Natural killer cell treated with Interleukin-12 subunit alpha and Interleukin-12 subunit beta and Interleukin-15 and Interleukin-18, amount 100 ng/mL, for 72 hours (primary cell): ENCODE data around the gene PLAC1. TPM values are rescaled to one million over a fixed set of nuclear protein-coding genes. Genes with fewer than 3 reads are reported as not detected.

Experiments
- ATAC-seq, 2 donors: fragments of 150-1000 bp; cut with Tn5 transposase in 1 of 2; sonication (Bioruptor Pico), chemical (Tn5 transposase) in 1 of 2; 2 replicates each; pipeline ENCODE4 v1.10.0; 2021
- DNase-seq: peaks from one replicate; pipeline ENCODE4 v3.0.0; 2022; ENCODE audit warnings: low spot score
- H3K27ac Mint-ChIP-seq, 2 donors: 1 replicate in 1 of 2; 2 replicates in 1 of 2; pipeline ENCODE4 v1.8.0; 2022; ENCODE audit warnings: mixed read lengths in 2 of 2, mild to moderate bottlenecking in 1 of 2, moderate library complexity in 1 of 2
- H3K27me3 Mint-ChIP-seq, 2 donors: 1 replicate in 1 of 2; 2 replicates in 1 of 2; pipeline ENCODE4 v1.8.0; 2022; ENCODE audit warnings: mixed read lengths in 2 of 2
- H3K36me3 Mint-ChIP-seq: one replicate; pipeline ENCODE4 v1.8.0; 2022; ENCODE audit warnings: mixed read lengths
- H3K4me1 Mint-ChIP-seq, 2 donors: 1 replicate in 1 of 2; 2 replicates in 1 of 2; pipeline ENCODE4 v1.8.0; 2022; ENCODE audit warnings: low read depth in 2 of 2, mixed read lengths in 2 of 2, mild to moderate bottlenecking in 1 of 2
- H3K4me3 Mint-ChIP-seq: one replicate; pipeline ENCODE4 v1.8.0; 2022; ENCODE audit warnings: mixed read lengths
- H3K9me3 Mint-ChIP-seq: 2 replicates; pipeline ENCODE4 v1.8.0; 2022; ENCODE audit warnings: mixed read lengths
- total RNA-seq, 2 donors: library from RNA; stranded (reverse); gene quantifications; one replicate each; pipeline ENCODE4 v1.2.3, GENCODE V29; 2022

The PLAC1 gene
- total RNA-seq, 2 donors from 2014 or later, result not detected

DNA sequence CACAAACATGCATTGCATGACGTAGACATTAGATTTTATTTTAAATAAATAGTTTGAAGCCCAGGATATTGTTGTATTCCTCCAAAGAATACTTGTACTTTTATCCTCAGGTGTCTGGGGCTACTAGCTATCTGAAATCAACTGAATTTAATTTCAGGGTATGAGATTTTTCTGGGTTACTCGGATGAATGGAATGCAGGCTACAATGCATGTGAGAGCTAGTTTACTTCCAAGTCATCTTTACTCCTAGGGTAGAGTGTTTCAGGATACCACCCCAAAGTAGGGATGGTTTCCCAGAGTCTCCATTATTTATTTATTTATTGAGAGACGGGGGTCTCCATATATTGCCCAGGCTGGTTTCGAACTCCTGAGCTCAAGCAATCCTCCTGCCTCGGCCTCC is 131.9 kb downstream of the PLAC1 start:
- no peak for ATAC-seq
- Mint-ChIP-seq H3K36me3 (no peaks in the 10 kb centered on the region), H3K27me3 (no peaks in the 10 kb centered on the region), H3K9me3 (no peaks in the 10 kb centered on the region), H3K4me1 (peaks cover 6 to 8% of the 10 kb centered on the region in 2 donors), H3K4me3 (no peak overlapping the region), H3K27ac (no peak overlapping the region)
- no peak for DNase-seq

DNA sequence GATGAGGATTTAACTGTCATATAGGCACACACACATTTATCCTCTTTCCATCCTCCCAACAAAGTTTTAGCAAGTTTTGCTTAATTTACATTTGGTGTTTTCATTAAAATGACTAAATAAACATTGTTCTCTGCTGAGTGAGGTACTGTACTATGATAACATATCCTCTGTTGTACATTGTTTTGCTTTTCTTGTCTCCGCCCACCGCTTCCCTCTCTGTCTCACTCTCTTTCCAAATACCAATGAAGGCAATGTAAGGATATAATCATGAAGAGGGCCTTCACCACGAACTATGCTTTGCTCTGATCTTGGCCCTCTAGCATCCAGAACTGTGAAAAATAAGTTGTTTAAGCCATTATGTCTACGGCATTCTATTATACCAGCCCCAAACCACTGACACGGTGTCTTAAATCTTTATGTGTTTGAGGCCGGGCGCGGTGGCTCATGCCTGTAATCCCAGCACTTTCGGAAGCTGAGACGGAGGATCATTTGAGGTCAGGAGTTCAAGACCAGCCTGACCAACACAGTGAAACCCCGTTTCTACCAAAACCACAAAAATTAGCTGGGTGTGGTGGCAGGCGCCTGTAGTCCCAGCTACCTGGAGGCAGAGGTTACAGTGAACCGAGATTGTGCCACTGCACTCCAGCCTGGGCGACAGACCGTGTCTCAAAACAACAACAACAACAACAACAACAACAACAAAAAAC is 133.0 kb downstream of the PLAC1 start:
- no peaks in the 10 kb centered on the region for H3K9me3 Mint-ChIP-seq
- H3K27ac Mint-ChIP-seq, result no peak overlapping the region
- no peaks in the 10 kb centered on the region for H3K27me3 Mint-ChIP-seq
- no peak overlapping the region for H3K4me3 Mint-ChIP-seq
- DNase-seq, result no peak
- ATAC-seq, result no peak
- H3K4me1 Mint-ChIP-seq, result peaks cover 6 to 8% of the 10 kb centered on the region in 2 donors
- no peaks in the 10 kb centered on the region for H3K36me3 Mint-ChIP-seq

DNA sequence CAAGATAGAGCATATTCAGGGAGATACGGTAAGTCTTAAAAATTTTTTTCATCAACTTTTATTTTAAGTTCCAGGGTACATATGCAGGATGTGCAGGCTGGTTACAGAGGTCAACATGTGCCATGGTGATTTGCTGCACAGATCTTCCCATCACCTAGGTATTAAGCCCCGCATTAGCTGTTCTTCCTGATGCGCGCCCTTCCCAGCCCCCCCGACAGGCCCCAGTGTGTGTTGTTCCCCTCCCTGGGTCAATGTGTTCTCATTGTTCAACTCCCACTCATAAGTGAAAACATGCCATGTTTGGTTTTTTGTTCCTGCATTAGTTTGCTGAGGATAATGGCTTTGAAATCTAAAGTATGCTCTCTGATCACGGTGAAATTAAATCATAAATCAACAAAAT is 134.1 kb downstream of the PLAC1 start:
- ATAC-seq (no peak), DNase-seq (no peak)
- Mint-ChIP-seq H3K27ac (no peak overlapping the region), H3K9me3 (no peaks in the 10 kb centered on the region), H3K36me3 (no peaks in the 10 kb centered on the region), H3K27me3 (no peaks in the 10 kb centered on the region), H3K4me3 (no peak overlapping the region), H3K4me1 (peaks cover 6 to 8% of the 10 kb centered on the region in 2 donors)

DNA sequence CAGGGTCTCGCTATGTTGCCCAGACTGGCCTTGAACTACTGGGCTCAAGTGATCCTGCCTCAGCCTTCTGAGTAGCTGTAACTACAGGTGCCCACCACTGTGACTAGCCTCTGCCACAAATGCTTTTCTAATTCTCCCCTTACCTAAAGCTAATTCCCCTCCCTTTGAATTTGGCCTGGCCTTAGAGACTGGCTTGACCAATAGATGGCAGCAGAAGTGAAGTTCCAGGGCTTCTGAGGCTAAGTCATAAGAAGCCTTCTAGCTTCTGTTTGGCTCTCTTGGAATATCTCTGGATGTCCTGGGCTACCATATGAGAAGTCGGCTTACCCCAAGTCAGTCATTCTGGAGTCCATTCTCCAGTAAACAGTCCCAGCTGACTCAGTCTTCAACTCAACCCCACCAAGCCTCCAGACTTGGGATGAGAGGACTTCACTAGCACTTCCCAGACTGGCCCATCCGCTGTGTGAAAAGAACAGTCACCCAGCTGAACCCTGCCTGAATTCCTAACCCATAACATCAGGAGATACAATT is 137.3 kb downstream of the PLAC1 start:
- DNase-seq (no peak), ATAC-seq (no peak)
- no peak overlapping the region for H3K27ac Mint-ChIP-seq
- H3K4me1 Mint-ChIP-seq, result peaks cover 6 to 8% of the 10 kb centered on the region in 2 donors
- H3K27me3 Mint-ChIP-seq, result no peaks in the 10 kb centered on the region
- no peaks in the 10 kb centered on the region for H3K36me3 Mint-ChIP-seq
- H3K4me3 Mint-ChIP-seq, result no peak overlapping the region
- no peaks in the 10 kb centered on the region for H3K9me3 Mint-ChIP-seq

Other genes starting within 250 kb of the PLAC1 start
- 10 to 100 TPM; 59.7 to 67.4 TPM for gene HPRT1, start 198.3 kb downstream of the PLAC1 start, total RNA-seq
- gene PABIR2, start 138.7 kb upstream of the PLAC1 start, total RNA-seq, result 10 to 100 TPM; 38.2 to 51.5 TPM